Measurements from ENCODE around the gene NANOS3. TPM values are rescaled to one million over a fixed set of nuclear protein-coding genes. Genes with fewer than 3 reads are reported as not detected.
"Not testable (repeated sequence)": the region's sequence is repeated elsewhere in the genome, so short reads cannot be mapped to it uniquely, and the experiment has no call there.

Gene NANOS3
- total RNA-seq, 2 donors from 2014 or later = 1.0 to 1.2 TPM

GRCh38 chr19:13902993-13903555, 26.1 kb downstream of the NANOS3 start:
- intact Hi-C loops (cut with DNase I) = no loop called here
- ATAC-seq (no peak), DNase-seq (no peak)

DNA sequence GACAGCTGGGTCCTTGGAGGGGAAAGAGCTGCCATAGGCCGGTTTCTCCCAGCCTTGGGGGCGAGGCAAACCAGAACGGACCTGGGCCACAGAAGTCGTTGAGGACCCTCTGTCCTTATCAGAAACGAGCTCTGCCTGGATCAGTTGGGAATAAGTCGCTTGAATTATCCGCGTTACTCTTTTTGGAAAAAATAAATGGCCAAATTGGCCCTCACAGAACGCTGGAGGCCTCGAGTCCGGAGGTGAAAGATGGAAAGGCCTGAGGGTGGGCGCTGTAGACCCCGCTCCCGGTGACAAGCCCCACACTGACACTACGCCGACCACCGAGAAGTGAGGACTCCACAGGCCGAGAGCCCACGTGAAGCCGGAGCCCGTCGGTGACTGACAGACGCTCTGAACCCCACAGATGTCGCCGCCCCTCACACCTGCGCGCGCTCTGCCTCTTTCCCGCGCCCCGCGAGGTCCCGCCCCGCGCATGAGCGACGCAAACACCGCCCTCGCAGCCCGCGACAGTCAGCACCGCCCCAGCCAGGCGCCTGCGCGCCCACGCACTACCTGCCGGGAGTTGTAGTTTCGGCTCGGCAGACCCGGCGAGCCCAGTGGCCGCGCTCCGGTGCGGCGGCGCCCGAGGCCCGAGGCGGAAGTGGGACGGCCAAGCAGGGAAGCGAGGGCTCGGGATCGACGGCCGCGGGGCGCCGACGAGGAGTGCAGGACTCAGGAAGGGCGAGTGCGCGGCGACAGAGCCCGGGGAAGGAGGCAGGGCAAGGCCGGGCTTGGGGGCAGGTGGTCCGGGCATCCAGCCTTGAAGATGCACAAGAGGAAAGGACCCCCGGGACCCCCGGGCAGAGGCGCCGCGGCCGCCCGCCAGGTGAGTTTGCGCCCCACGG, 28.9 kb downstream of the NANOS3 start, which contains the start of the genes BRME1 and CC2D1A:
Gene BRME1, minus strand, starts transcription at position 484 of the 887 bp plus-strand sequence. CDS start 1,225 bp downstream, outside the sequence.
Gene CC2D1A, plus strand, starts transcription at position 568 of the 887 bp plus-strand sequence. Its CDS starts 241 bp downstream, at position 809.
- ATAC-seq (peak; percentile 99 to 100), DNase-seq (peak; percentile 95)
- intact Hi-C loops (cut with DNase I) = no loop called here

GRCh38 chr19:13906521-13906904, 29.6 kb downstream of the NANOS3 start:
- peak; percentile 22 to 45 for ATAC-seq
- no peak for DNase-seq
- intact Hi-C loops (cut with DNase I) = no loop called here

DNA sequence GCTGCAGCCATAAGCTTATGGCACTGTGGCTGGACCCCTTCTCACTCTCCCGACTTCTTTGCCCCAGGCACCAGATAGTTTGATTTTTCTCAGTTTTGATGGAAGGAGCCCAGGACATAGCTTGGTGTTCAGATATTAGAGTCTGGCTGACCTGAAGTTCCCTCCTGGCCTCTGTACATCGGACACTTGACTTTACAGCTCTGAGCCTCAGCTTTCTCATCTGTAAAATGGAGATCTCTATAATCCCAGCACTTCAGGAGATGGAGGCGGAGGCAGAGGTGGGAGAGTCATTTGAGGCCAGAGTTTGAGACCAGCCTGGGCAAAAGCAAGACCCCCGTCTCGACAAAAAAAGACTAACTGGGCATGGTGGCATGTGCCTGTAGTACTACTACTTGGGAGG, 30.0 kb downstream of the NANOS3 start:
- ATAC-seq = no peak
- intact Hi-C loops (cut with DNase I) = no loop called here
- no peak for DNase-seq

GRCh38 chr19:13908674-13909073, 31.7 kb downstream of the NANOS3 start:
- ATAC-seq (no peak), DNase-seq (no peak)
- intact Hi-C loops (cut with DNase I) = no loop called here

DNA sequence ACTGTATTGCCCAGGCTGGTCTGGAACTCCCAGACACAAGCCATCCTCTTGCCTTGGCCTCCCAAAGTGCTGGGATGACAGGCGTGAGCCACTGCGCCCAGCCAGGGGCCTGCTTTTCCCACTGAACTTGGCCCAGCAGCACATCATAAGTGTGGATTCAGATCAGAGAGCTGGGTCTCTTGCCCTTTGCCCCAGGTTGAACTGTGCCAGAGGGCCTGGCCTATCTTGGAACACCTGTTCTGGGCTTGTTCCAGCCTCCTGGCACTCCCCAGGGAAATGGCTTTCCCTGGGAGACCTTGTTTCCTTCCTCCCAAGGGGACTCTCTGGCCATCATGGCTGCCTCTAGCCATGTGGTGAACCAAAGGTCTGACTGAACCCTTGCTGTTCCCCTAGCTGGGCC, 32.5 kb downstream of the NANOS3 start:
- ATAC-seq (no peak), DNase-seq (no peak)
- intact Hi-C loops (cut with DNase I) = no loop called here

GRCh38 chr19:13913352-13913751, 36.4 kb downstream of the NANOS3 start:
- ATAC-seq = no peak
- intact Hi-C loops (cut with DNase I) = no loop called here

GRCh38 chr19:13914777-13915176, 37.8 kb downstream of the NANOS3 start:
- no peak for ATAC-seq
- DNase-seq = no peak
- intact Hi-C loops (cut with DNase I) = no loop called here

More at GRCh38 chr19:13913352-13913751, 36.4 kb downstream of the NANOS3 start:
- DNase-seq = no peak

DNA sequence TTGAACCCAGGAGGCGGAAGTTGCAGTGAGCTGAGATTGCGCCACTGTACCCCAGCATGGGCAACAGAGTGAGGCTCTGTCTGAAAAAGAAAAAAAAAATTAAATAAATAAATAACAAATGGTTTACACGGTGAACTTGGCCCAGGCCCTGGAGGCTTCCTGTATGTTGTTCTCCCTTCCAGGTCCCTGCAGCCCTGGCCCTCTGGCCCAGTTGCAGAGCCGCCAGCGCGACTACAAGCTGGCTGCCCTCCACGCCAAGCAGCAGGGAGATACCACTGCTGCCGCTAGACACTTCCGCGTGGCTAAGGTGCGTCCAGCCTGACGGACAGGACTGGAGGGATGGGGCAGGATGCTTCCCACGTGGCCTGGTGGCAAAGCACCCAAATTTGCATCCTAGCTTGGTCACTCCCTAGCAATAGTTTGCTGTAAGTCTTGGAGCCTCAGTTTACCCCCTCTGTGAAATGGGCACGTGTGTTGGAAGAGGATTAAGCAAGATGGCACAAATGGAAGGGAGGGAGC, 41.0 kb downstream of the NANOS3 start:
- DNase-seq = peak; percentile 45
- intact Hi-C loops (cut with DNase I) = no loop called here
- peak; percentile 38 to 66 for ATAC-seq

DNA sequence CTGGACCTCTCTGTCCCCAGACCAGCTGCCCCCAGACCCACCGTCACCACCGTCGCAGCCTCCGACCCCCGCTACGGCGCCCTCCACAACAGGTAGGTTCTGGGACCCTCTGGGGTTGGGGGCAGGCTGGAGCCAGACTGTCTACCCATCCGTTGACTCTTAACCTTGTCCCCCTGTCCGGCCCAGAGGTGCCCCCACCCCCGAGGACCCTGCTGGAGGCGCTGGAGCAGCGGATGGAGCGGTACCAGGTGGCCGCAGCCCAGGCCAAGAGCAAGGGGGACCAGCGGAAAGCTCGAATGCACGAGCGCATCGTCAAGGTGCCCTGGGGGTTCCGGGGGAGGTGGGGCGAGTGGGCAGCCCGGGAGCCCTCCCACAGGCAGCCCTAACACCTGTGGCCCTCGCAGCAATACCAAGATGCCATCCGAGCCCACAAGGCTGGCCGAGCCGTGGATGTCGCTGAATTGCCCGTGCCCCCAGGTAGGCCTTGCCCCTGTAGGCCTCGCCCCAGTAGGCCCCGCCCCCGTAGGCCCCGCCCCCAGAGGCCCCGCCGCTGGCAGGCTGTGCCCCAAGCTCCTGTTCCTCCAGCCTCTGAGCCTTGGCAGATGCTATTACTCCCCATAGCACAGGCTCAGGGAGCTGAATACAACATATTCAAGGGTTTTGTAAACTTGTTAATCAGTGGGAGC, 41.9 kb downstream of the NANOS3 start:
- DNase-seq (no peak), ATAC-seq (no peak)
- intact Hi-C loops (cut with DNase I) = no loop called here

GRCh38 chr19:13920524-13920923, 43.6 kb downstream of the NANOS3 start:
- DNase-seq = no peak
- intact Hi-C loops (cut with DNase I) = no loop called here
- no peak for ATAC-seq

DNA sequence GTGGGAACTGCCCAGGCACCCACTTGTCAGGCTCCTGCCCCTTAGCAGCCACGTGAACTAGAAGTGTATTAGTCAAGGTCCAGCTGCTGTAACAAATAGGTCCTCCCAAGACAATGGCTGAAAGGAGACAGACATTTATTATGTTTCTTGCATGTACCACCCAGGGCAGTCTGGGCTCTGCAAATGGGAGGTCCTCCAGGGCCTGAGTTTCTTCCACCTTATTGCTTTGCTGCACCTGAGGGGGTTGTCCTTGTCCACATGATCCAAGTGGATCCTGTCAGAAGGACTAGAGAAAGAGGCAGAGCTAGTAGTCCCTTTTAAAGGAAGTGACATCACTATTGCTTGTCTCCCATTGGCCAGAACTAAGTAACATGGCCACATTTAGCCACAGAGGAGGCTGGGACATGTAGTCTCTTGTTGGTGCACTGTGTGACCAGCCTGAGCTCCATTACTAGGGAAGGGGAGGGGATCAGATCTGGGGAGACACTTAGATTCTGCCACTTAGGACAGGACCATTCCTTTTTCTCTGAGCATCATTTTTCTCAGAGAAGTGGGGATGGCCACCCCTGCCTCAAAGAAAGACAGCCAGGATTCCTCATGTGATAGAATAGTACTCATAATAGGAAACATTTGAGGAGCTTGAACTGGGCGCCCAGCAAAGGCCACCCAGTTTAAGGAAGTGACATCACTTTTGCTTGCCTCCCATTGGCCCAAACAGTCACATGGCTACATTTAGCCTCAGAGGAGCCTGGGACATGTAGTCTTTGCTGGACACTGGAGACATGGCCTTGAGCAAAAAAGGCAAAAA, 44.2 kb downstream of the NANOS3 start:
- DNase-seq (no peak), ATAC-seq (peak; percentile 31 to 65)
- intact Hi-C loops (cut with DNase I) = no loop called here

DNA sequence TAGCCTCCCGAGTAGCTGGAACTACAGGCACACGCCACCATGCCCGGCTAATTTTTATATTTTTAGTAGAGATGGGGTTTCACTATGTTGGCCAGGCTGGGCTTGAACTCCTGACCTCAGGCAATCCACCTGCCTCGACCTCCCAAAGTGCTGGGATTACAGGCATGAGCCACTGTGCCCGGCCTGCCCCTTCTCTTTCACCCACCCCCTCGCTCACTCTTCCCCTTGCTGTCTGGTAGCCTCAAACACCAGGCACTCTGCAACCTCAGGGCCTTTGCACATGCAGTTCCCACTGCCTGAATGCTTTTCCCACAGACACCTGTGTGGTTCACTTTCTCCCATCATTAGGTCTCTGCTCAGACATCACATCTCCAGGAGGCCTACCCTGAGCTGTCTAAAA, 45.2 kb downstream of the NANOS3 start:
- ATAC-seq; intact Hi-C loops (cut with DNase I); DNase-seq: not testable (repeated sequence)

- ATAC-seq (no peak), DNase-seq (no peak)
- intact Hi-C loops (cut with DNase I) = no loop called here
These were observed 46.5 kb downstream of the NANOS3 start for GRCh38 chr19:13923194-13923987.

- intact Hi-C loops (cut with DNase I) = no loop called here
- DNase-seq = no peak
- ATAC-seq = no peak
These were observed 49.1 kb downstream of the NANOS3 start for GRCh38 chr19:13926010-13926409.

- peak in 1 of 2 donors; percentile 37 for ATAC-seq
- no peak for DNase-seq
- intact Hi-C loops (cut with DNase I) = no loop called here
These were observed 49.8 kb downstream of the NANOS3 start for GRCh38 chr19:13926715-13927114.

DNA sequence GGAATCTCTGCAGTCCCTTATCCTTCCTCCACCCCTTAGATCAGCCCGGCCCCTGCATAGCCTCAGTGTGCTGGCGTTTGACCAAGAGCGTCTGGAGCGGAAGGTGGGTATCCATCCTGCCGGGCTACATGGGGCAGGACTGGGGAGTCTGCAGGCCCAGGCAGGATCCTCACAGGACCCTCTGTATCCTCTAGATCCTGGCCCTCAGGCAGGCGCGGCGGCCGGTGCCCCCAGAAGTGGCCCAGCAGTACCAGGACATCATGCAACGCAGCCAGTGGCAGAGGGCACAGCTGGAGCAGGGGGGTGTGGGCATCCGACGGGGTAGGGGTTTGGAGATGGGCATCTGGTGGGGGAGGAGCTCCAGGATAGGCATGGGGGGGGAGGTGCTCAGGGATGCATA, 52.4 kb downstream of the NANOS3 start:
- no peak for ATAC-seq
- no peak for DNase-seq
- intact Hi-C loops (cut with DNase I) = no loop called here

DNA sequence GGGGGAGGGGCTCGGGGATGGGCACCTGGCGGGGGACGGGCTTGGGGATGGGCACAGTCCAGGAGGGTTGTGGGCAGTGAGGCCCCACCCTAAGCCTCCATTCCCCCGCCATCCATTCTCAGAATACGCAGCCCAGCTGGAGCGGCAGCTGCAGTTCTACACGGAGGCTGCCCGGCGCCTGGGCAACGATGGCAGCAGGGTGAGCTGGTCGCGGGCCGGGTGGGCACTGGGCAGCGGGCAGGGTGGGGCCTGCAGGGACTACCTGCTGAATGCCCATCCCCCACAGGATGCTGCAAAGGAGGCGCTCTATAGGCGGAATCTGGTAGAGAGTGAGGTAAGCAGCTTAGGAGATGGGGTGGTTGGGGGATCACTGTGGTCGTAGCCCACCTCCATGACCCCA, 53.0 kb downstream of the NANOS3 start:
- ATAC-seq = no peak
- DNase-seq = no peak
- intact Hi-C loops (cut with DNase I) = no loop called here

All from left cardiac atrium (tissue), 4 donors.